MM.1S (cell line): ENCODE data around the gene CD93.

ENCODE experiments used
- DNase-seq: peaks from one replicate; pipeline ENCODE4 v3.0.0-alpha.2; 2015
- H2AFZ ChIP-seq: fragments of 300-600 bp; sonication (generic); 2 replicates; pipeline ENCODE4 v1.6.0; 2016; ENCODE audit warnings: antibody characterized with exemption, low read length
- H3F3A ChIP-seq: fragments of 300-600 bp; sonication (generic); 2 replicates; pipeline ENCODE4 v1.6.1; 2016; ENCODE audit warnings: mild to moderate bottlenecking, antibody characterized with exemption, low read length, moderate library complexity, mixed read lengths; ENCODE audit not compliant: insufficient read depth
- H3K27ac ChIP-seq: fragments of 300-600 bp; sonication (generic); 2 replicates; pipeline ENCODE4 v1.5.1; 2016; ENCODE audit warnings: mild to moderate bottlenecking, low read length
- H3K27me3 ChIP-seq: fragments of 300-600 bp; sonication (generic); replicated peaks from 2 replicates; pipeline ENCODE4 v1.6.0; 2016; ENCODE audit warnings: low read length; ENCODE audit not compliant: insufficient read depth
- H3K36me3 ChIP-seq: fragments of 300-600 bp; sonication (generic); replicated peaks from 2 replicates; pipeline ENCODE4 v1.6.1; 2016; ENCODE audit warnings: mild to moderate bottlenecking, low read length, mixed read lengths; ENCODE audit not compliant: insufficient read depth
- H3K4me1 ChIP-seq: fragments of 300-600 bp; sonication (generic); 2 replicates; pipeline ENCODE4 v1.6.1; 2016; ENCODE audit warnings: low read length, mixed read lengths
- H3K4me2 ChIP-seq: fragments of 300-600 bp; sonication (generic); 2 replicates; pipeline ENCODE4 v1.6.0; 2016; ENCODE audit warnings: low read depth, low read length
- H3K4me3 ChIP-seq: fragments of 300-600 bp; sonication (generic); 2 replicates; pipeline ENCODE4 v1.5.1; 2016; ENCODE audit warnings: low read length, mixed read lengths
- H3K79me2 ChIP-seq: fragments of 300-600 bp; sonication (generic); 2 replicates; pipeline ENCODE4 v1.6.1; 2016; ENCODE audit warnings: mixed run types, low read length, mixed read lengths
- H3K9ac ChIP-seq: fragments of 300-600 bp; sonication (generic); 2 replicates; pipeline ENCODE4 v1.6.1; 2016; ENCODE audit warnings: low read length, mixed read lengths
- H3K9me2 ChIP-seq: fragments of 300-600 bp; sonication (generic); replicated peaks from 2 replicates; pipeline ENCODE4 v1.6.1; 2016; ENCODE audit warnings: mild to moderate bottlenecking, low read length, mixed read lengths; ENCODE audit not compliant: insufficient read depth
- H3K9me3 ChIP-seq: fragments of 300-600 bp; sonication (generic); replicated peaks from 2 replicates; pipeline ENCODE4 v1.6.1; 2016; ENCODE audit warnings: mild to moderate bottlenecking, low read length, mixed read lengths; ENCODE audit not compliant: insufficient read depth
- H4K20me1 ChIP-seq: fragments of 300-600 bp; sonication (generic); 2 replicates; pipeline ENCODE4 v1.6.1; 2016; ENCODE audit warnings: mild to moderate bottlenecking, low read length, moderate library complexity, mixed read lengths; ENCODE audit not compliant: insufficient read depth
- CTCF ChIP-seq: fragments of 300-600 bp; sonication (generic); IDR thresholded peaks from 2 replicates; pipeline ENCODE4 v1.5.1; 2016; ENCODE audit warnings: antibody characterized with exemption, low read length, mixed read lengths
- EZH2 ChIP-seq: fragments of 300-600 bp; sonication (generic); optimal IDR thresholded peaks from 2 replicates; pipeline ENCODE3; 2017; ENCODE audit warnings: low read depth, mild to moderate bottlenecking, antibody characterized with exemption, low read length, mixed read lengths
- EZH2phosphoT487 ChIP-seq: fragments of 300-600 bp; sonication (generic); IDR thresholded peaks from 2 replicates; pipeline ENCODE4 v1.6.1; 2018; ENCODE audit warnings: antibody characterized with exemption, low read length

The CD93 gene

GRCh38 chr20:23050847-23051627, 35.1 kb downstream of the CD93 start:
- DNase-seq: no peak
- H3K27ac ChIP-seq: no peak overlapping the region
- H3K4me3 ChIP-seq: no peak overlapping the region
- H3K4me1 ChIP-seq: no peaks in the 10 kb centered on the region
- no peak overlapping the region for H2AFZ ChIP-seq
- H3F3A ChIP-seq: no peaks in the 10 kb centered on the region
- H3K9me3 ChIP-seq: no peaks in the 10 kb centered on the region
- TF ChIP-seq EZH2phosphoT487: no peak
- no peak for TF ChIP-seq EZH2
- TF ChIP-seq CTCF: no peak; the same call in 1 of the 2 replicates
- no peaks in the 10 kb centered on the region for H4K20me1 ChIP-seq
- no peaks in the 10 kb centered on the region for H3K36me3 ChIP-seq
- H3K4me2 ChIP-seq: no peak overlapping the region
- no peak overlapping the region for H3K9ac ChIP-seq
- H3K27me3 ChIP-seq: no peaks in the 10 kb centered on the region
- H3K79me2 ChIP-seq: no peaks in the 10 kb centered on the region
- H3K9me2 ChIP-seq: no peaks in the 10 kb centered on the region

DNA sequence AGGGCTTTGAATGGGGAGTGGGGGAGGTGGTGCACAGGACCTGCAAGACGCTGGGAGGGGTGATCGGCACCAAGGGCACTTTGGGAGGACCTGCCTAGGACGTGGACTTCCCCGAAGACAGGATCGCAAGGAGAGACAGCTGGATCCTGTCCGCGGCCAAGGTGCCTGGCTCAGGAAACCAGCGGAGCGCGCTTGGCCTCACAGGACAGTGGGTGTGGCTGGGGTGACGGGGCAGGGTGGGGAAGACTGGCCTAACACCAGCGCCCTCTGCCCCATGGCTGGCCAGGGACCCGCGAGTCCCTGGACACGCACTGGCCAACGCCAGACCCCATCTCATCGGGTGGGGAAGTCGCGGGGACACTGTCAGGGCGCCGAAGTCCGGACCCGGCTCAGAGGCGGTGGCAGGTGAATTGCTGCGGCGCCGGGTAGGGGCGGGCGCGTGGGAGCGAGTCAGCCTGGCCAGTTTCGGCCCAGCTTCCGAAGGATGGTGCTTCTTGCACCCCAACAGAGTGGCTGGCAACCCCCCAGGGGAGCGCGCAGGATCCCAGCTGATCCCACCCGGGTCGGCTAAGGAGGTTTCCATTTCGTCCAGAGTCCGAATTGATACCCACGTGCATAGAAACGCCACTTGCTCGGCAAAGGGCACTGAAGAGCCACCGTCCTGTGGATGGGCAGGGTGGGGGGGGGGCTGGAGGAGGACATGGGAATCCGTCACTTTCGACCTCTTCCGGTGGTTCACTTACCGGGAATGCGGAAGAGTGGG, 35.9 kb downstream of the CD93 start:
- H3K4me1 ChIP-seq: no peaks in the 10 kb centered on the region
- no peak overlapping the region for H2AFZ ChIP-seq
- H3K36me3 ChIP-seq: no peaks in the 10 kb centered on the region
- TF ChIP-seq EZH2phosphoT487 (no peak), CTCF (no peak), EZH2 (no peak)
- H3K27ac ChIP-seq: no peak overlapping the region
- H3K9me3 ChIP-seq: no peaks in the 10 kb centered on the region
- H3K9ac ChIP-seq: no peak overlapping the region
- H3K9me2 ChIP-seq: no peaks in the 10 kb centered on the region
- no peak overlapping the region for H3K4me2 ChIP-seq
- no peak overlapping the region for H3K4me3 ChIP-seq
- H3K27me3 ChIP-seq: no peaks in the 10 kb centered on the region
- no peaks in the 10 kb centered on the region for H3K79me2 ChIP-seq
- H3F3A ChIP-seq: no peaks in the 10 kb centered on the region
- H4K20me1 ChIP-seq: no peaks in the 10 kb centered on the region
- no peak for DNase-seq

DNA sequence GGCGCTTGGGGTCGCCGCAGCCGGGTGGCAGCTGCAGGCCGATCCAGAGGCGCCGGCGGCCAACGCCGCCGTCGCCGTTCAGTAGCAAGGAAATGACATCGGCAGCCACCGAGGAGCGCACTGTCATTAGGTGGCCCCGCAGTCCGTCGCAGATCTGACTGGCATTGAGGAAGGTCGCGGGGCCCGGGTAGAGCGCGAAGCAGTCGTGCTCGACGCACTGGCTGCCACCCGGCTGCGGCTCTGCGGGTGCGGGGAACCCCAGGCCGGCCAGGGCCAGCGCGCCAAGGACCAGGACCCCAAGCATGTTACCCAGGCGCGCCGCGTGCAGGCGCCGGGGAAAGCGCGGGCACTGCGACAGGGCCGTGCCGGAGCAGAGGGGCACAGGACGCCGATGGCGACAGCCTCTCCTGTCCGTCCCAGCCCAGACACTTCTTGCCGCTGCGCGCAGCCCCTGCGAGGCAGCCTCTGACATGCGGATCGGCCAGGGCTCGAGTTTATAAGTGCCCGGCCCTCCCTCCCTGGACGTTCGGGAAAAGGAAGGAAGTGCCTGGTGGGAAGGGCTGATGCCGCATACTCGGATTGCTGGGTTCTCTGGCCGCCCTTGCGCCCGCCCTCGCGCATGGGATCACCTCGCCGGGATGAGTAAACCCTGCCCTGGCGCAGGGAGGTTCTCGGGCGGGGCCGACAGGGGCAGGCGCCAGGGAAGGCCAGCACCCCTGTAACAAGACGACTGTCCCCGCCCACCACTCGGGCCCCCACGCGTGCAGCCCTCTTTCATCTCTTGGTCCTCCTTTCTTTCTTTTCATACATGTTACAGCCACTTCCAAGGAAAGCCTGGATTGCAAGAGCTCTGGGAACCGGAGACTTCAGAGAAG, 36.7 kb downstream of the CD93 start, which contains the start of gene THBD:
TSS of gene THBD (minus strand) at position 472 of the 875 bp plus-strand sequence. CDS start at position 304, 168 bp downstream.
- Histone ChIP-seq H3K36me3 (no peaks in the 10 kb centered on the region), H3K9ac (no peak within 1 kb of the TSS), H4K20me1 (no peaks in the 10 kb centered on the region), H3K9me3 (no peaks in the 10 kb centered on the region), H2AFZ (no peak within 1 kb of the TSS), H3K79me2 (no peaks in the 10 kb centered on the region), H3K4me3 (no peak within 1 kb of the TSS), H3K27ac (no peak within 1 kb of the TSS), H3K27me3 (no peaks in the 10 kb centered on the region), H3F3A (no peaks in the 10 kb centered on the region), H3K4me1 (no peaks in the 10 kb centered on the region), H3K9me2 (no peaks in the 10 kb centered on the region), H3K4me2 (no peak within 1 kb of the TSS)
- DNase-seq: no peak
- no peak for TF ChIP-seq EZH2phosphoT487
- no peak for TF ChIP-seq CTCF
- no peak for TF ChIP-seq EZH2
